Lung (tissue), 12 donors: Measurements from ENCODE around the gene TOR1AIP2. TPM values are rescaled to one million over a fixed set of nuclear protein-coding genes. Genes with fewer than 3 reads are reported as not detected.
A peak's percentile ranks its signal among the peaks of the same experiment; 100 is the strongest.
"Not testable (repeated sequence)": the region's sequence is repeated elsewhere in the genome, so short reads cannot be mapped to it uniquely, and the experiment has no call there.

ENCODE experiments used
- ATAC-seq: fragments of 200-7000 bp; cut with Tn5 transposase; one replicate; pipeline ENCODE4 v1.9.1; 2020; ENCODE audit warnings: moderate number of reproducible peaks; ENCODE audit not compliant: insufficient read depth, low FRiP score
- DNase-seq, 3 donors: peaks; one replicate each; pipeline ENCODE4 v3.0.0-alpha.2; 2013 to 2017
- H3K27ac ChIP-seq, 2 donors: one replicate each; pipeline ENCODE4 v1.5.1; 2013; ENCODE audit warnings: mild to moderate bottlenecking in 2 of 2, moderate library complexity in 2 of 2, control low read depth in 1 of 2, inconsistent platforms in 1 of 2, low read depth in 1 of 2, low read length in 1 of 2
- H3K27me3 ChIP-seq, 3 donors: one replicate each; pipeline ENCODE4 v1.5.1; 2013; ENCODE audit warnings: low read length in 2 of 3; ENCODE audit not compliant: control insufficient read depth in 3 of 3, insufficient read depth in 3 of 3
- H3K36me3 ChIP-seq, 4 donors: one replicate each; pipeline ENCODE4 v1.5.1; 2013; ENCODE audit warnings: low read length in 4 of 4, mild to moderate bottlenecking in 1 of 4, moderate library complexity in 1 of 4; ENCODE audit not compliant: control insufficient read depth in 4 of 4, insufficient read depth in 4 of 4
- H3K4me1 ChIP-seq, 5 donors: one replicate each; pipeline ENCODE4 v1.5.1; 2013; ENCODE audit warnings: low read length in 5 of 5, mild to moderate bottlenecking in 2 of 5, moderate library complexity in 1 of 5; ENCODE audit not compliant: control insufficient read depth in 5 of 5, insufficient read depth in 5 of 5
- H3K4me3 ChIP-seq: one replicate; pipeline ENCODE4 v1.5.1; 2013; ENCODE audit warnings: mild to moderate bottlenecking, control low read depth, moderate library complexity
- H3K9ac ChIP-seq, 2 donors: one replicate each; pipeline ENCODE4 v1.5.1; 2013; ENCODE audit warnings: low read length in 2 of 2, control low read depth in 1 of 2; ENCODE audit not compliant: insufficient read depth in 1 of 2
- H3K9me3 ChIP-seq, 4 donors: one replicate each; pipeline ENCODE4 v1.5.1; 2013; ENCODE audit warnings: low read length in 3 of 4, mild to moderate bottlenecking in 1 of 4, moderate library complexity in 1 of 4; ENCODE audit not compliant: control insufficient read depth in 4 of 4, insufficient read depth in 3 of 4
- WGBS, 2 donors: extraction: QIAGEN DNeasy Blood & Tissue Kit; methylation state at CpG; one replicate each; pipeline ENCODE4 v1.1.7; 2013; 5-methylcytosine and 5-hydroxymethylcytosine counted together
- polyA plus RNA-seq, 2 donors: library from polyadenylated mRNA; stranded (reverse); fragments of 200-250 nt; gene quantifications; one replicate each; pipeline ENCODE4 v1.2.1, GENCODE V29; 2013
- total RNA-seq, 2 donors: library from RNA; depleted of rRNA in 1 of 2; stranded (reverse); fragments of >200 nt in 1 of 2; gene quantifications; one replicate each; pipeline ENCODE4 v1.2.1, GENCODE V29; 2014 to 2021
- TF ChIP-seq, protein P1 (sequence below): IDR thresholded peaks from 2 replicates; pipeline ENCODE4 v1.5.1; 2012; ENCODE audit warnings: mild to moderate bottlenecking; ENCODE audit errors: control extremely low read depth, extremely low read depth
- donor health status: control.
- donor health status: control.
- donor health status: Bipolar disorder and iron deficiency.
- donor health status: healthy.
- donor health status: DM: yes; HTN: yes; CAD: no.

Gene TOR1AIP2
- total and polyA plus RNA-seq, 4 donors, result 10.1 to 118 (median 51.6) TPM

DNA sequence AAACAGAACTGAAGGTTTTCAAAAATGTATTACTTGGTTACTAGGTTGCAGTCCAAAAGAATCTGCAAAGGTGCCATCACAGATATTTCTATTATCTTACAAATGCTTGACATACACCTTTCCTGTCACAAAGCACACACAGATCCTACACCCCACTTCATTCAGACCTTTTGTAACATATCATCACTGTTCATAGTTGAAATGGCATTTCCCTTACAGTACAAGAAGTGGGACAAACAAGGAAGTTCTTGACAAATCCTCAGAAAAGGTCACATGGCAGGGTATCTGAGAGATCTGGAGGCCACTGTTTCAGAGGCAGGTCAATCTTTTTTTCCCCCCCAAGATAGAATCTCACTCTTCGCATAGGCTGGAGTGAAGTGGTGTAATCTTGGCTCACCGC lies 21.3 kb downstream of the TOR1AIP2 start:
- Histone ChIP-seq H3K9ac (no peak overlapping the region), H3K4me1 (no peaks in the 10 kb centered on the region), H3K27ac (no peak overlapping the region), H3K4me3 (no peak overlapping the region), H3K36me3 (peaks cover 6 to 15% (median 11%) of the 10 kb centered on the region in 4 donors), H3K9me3 (no peaks in the 10 kb centered on the region), H3K27me3 (no peaks in the 10 kb centered on the region)
- DNase-seq, result no peak
- 74% methylated on average over 2 of the region's 2 CpGs for WGBS, 2 donors
- peak; percentile 69 for ATAC-seq
- TF ChIP-seq, protein P1, sequence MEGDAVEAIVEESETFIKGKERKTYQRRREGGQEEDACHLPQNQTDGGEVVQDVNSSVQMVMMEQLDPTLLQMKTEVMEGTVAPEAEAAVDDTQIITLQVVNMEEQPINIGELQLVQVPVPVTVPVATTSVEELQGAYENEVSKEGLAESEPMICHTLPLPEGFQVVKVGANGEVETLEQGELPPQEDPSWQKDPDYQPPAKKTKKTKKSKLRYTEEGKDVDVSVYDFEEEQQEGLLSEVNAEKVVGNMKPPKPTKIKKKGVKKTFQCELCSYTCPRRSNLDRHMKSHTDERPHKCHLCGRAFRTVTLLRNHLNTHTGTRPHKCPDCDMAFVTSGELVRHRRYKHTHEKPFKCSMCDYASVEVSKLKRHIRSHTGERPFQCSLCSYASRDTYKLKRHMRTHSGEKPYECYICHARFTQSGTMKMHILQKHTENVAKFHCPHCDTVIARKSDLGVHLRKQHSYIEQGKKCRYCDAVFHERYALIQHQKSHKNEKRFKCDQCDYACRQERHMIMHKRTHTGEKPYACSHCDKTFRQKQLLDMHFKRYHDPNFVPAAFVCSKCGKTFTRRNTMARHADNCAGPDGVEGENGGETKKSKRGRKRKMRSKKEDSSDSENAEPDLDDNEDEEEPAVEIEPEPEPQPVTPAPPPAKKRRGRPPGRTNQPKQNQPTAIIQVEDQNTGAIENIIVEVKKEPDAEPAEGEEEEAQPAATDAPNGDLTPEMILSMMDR, result no peak

GRCh38 chr1:179855831-179856230 lies 21.8 kb downstream of the TOR1AIP2 start:
- H3K27ac ChIP-seq, H3K9ac ChIP-seq, DNase-seq, ATAC-seq, H3K4me3 ChIP-seq, H3K9me3 ChIP-seq, H3K4me1 ChIP-seq, H3K27me3 ChIP-seq: not testable (repeated sequence)
- WGBS, 2 donors, result 92 to 96% methylated on average over 4 of the region's 4 CpGs
- peaks cover 6 to 18% (median 13%) of the 10 kb centered on the region in 4 donors for H3K36me3 ChIP-seq

GRCh38 chr1:179853102-179853501 lies 24.5 kb downstream of the TOR1AIP2 start:
- 86 to 92% methylated on average over 1 of the region's 1 CpG for WGBS, 2 donors

GRCh38 chr1:179848233-179848632 lies 29.4 kb downstream of the TOR1AIP2 start:
- Histone ChIP-seq H3K9ac (no peak overlapping the region), H3K4me3 (no peak overlapping the region), H3K27me3 (no peaks in the 10 kb centered on the region), H3K36me3 (peaks cover 13 to 35% (median 22%) of the 10 kb centered on the region in 4 donors), H3K4me1 (no peaks in the 10 kb centered on the region), H3K9me3 (no peaks in the 10 kb centered on the region), H3K27ac (no peak overlapping the region)
- ATAC-seq, result no peak
- TF ChIP-seq, protein P1, result no peak
- DNase-seq, result no peak
- 97% methylated on average over 3 of the region's 3 CpGs for WGBS, 2 donors

More at GRCh38 chr1:179853102-179853501, 24.5 kb downstream of the TOR1AIP2 start:
- Histone ChIP-seq H3K9ac (no peak overlapping the region), H3K36me3 (peaks cover 9 to 29% (median 20%) of the 10 kb centered on the region in 4 donors), H3K4me1 (no peaks in the 10 kb centered on the region), H3K4me3 (no peak overlapping the region), H3K27ac (no peak overlapping the region), H3K27me3 (no peaks in the 10 kb centered on the region), H3K9me3 (no peaks in the 10 kb centered on the region)
- ATAC-seq, result no peak
- TF ChIP-seq, protein P1, result no peak
- no peak for DNase-seq
